IPS-NIHi7 (cell line): ENCODE results near the gene CYFIP2.

Experiments used
- DNase-seq: peaks from one replicate; pipeline ENCODE4 v3.0.0; 2012; ENCODE audit warnings: mixed read lengths; ENCODE audit errors: extremely low spot score

Gene CYFIP2

GRCh38 chr5:157258450-157258849, 7.5 kb upstream of the CYFIP2 start:
- no peak for DNase-seq

GRCh38 chr5:157259699-157260098, 6.2 kb upstream of the CYFIP2 start:
- no peak for DNase-seq

GRCh38 chr5:157263496-157264090, 2.3 kb upstream of the CYFIP2 start:
- no peak for DNase-seq

GRCh38 chr5:157266286-157267007, 524 bp downstream of the CYFIP2 start:
- DNase-seq, result peak; percentile 57

GRCh38 chr5:157267025-157267424, 1.1 kb downstream of the CYFIP2 start:
- DNase-seq, result no peak

GRCh38 chr5:157267761-157268480, 2.0 kb downstream of the CYFIP2 start:
- no peak for DNase-seq

GRCh38 chr5:157269165-157269671, 3.3 kb downstream of the CYFIP2 start:
- peak; percentile 66 for DNase-seq

- DNase-seq, result no peak
Measured at GRCh38 chr5:157269761-157270272, 3.9 kb downstream of the CYFIP2 start.

GRCh38 chr5:157270771-157271170, 4.8 kb downstream of the CYFIP2 start:
- no peak for DNase-seq

- DNase-seq, result no peak
Measured at GRCh38 chr5:157271740-157272271, 5.9 kb downstream of the CYFIP2 start.

GRCh38 chr5:157273131-157273556, 7.2 kb downstream of the CYFIP2 start:
- DNase-seq, result no peak

GRCh38 chr5:157275403-157275802, 9.5 kb downstream of the CYFIP2 start:
- no peak for DNase-seq

- no peak for DNase-seq
Measured at GRCh38 chr5:157278319-157279037, 12.6 kb downstream of the CYFIP2 start.

GRCh38 chr5:157279605-157280239, 13.8 kb downstream of the CYFIP2 start:
- DNase-seq, result no peak

GRCh38 chr5:157280927-157281326, 15.0 kb downstream of the CYFIP2 start:
- no peak for DNase-seq

GRCh38 chr5:157282150-157282549, 16.2 kb downstream of the CYFIP2 start:
- no peak for DNase-seq

GRCh38 chr5:157283434-157283833, 17.5 kb downstream of the CYFIP2 start:
- no peak for DNase-seq

- no peak for DNase-seq
Measured at GRCh38 chr5:157284458-157285212, 18.7 kb downstream of the CYFIP2 start.

GRCh38 chr5:157285310-157286035, 19.6 kb downstream of the CYFIP2 start:
- no peak for DNase-seq
